OCI-LY1 (cell line): ENCODE results near the gene XPR1.
A peak's percentile ranks its signal among the peaks of the same experiment; 100 is the strongest.

ENCODE experiments used
- H2AFZ ChIP-seq: fragments of 200-600 bp; sonication (generic), shearing (Covaris generic); 2 replicates; pipeline ENCODE4 v1.6.0; 2014; ENCODE audit warnings: antibody characterized with exemption, mild to moderate bottlenecking, low read length
- H3F3A ChIP-seq: fragments of 200-600 bp; sonication (generic), shearing (Covaris generic); 2 replicates; pipeline ENCODE4 v1.6.0; 2014; ENCODE audit warnings: mild to moderate bottlenecking, antibody characterized with exemption, low read length, moderate library complexity; ENCODE audit not compliant: insufficient read depth
- H3K27ac ChIP-seq: fragments of 200-600 bp; sonication (generic); 2 replicates; pipeline ENCODE4 v1.5.1; 2014; ENCODE audit warnings: low read length, mixed run types, mild to moderate bottlenecking, low read depth; ENCODE audit not compliant: poor library complexity, severe bottlenecking
- H3K27me3 ChIP-seq: fragments of 200-600 bp; sonication (generic); 2 replicates; pipeline ENCODE4 v1.6.0; 2014; ENCODE audit warnings: antibody characterized with exemption, mild to moderate bottlenecking, low read length, moderate library complexity; ENCODE audit not compliant: insufficient read depth
- H3K36me3 ChIP-seq: fragments of 200-600 bp; sonication (generic); 2 replicates; pipeline ENCODE4 v1.6.1; 2014; ENCODE audit warnings: mild to moderate bottlenecking, antibody characterized with exemption, low read length, moderate library complexity, mixed read lengths; ENCODE audit not compliant: insufficient read depth
- H3K4me1 ChIP-seq: fragments of 200-600 bp; sonication (generic); 2 replicates; pipeline ENCODE4 v1.5.1; 2014; ENCODE audit warnings: mild to moderate bottlenecking, low read length, moderate library complexity; ENCODE audit not compliant: insufficient read depth, severe bottlenecking
- H3K4me2 ChIP-seq: fragments of 200-600 bp; sonication (generic), shearing (Covaris generic); 2 replicates; pipeline ENCODE4 v1.6.1; 2014; ENCODE audit warnings: low read length
- H3K4me3 ChIP-seq: fragments of 200-600 bp; sonication (generic); 2 replicates; pipeline ENCODE4 v1.5.1; 2014; ENCODE audit warnings: low read length, low read depth, mild to moderate bottlenecking, mixed read lengths; ENCODE audit not compliant: poor library complexity, severe bottlenecking
- H3K79me2 ChIP-seq: fragments of 200-600 bp; shearing (Covaris generic); 2 replicates; pipeline ENCODE4 v1.6.1; 2016; ENCODE audit warnings: mixed run types, low read length, mixed read lengths; ENCODE audit not compliant: insufficient read depth
- H3K9ac ChIP-seq: fragments of 200-600 bp; sonication (generic), shearing (Covaris generic); 2 replicates; pipeline ENCODE4 v1.6.1; 2014; ENCODE audit warnings: mild to moderate bottlenecking, low read length, mixed read lengths
- H3K9me2 ChIP-seq: fragments of 200-600 bp; sonication (generic), shearing (Covaris generic); 2 replicates; pipeline ENCODE4 v1.6.1; 2014; ENCODE audit warnings: low read depth, mild to moderate bottlenecking, low read length, mixed read lengths
- H3K9me3 ChIP-seq: fragments of 200-600 bp; shearing (Covaris generic); 2 replicates; pipeline ENCODE4 v1.6.1; 2014; ENCODE audit warnings: low read length, mixed read lengths
- H4K20me1 ChIP-seq: fragments of 200-600 bp; sonication (generic), shearing (Covaris generic); 2 replicates; pipeline ENCODE4 v1.6.0; 2016; ENCODE audit warnings: mild to moderate bottlenecking, low read length; ENCODE audit not compliant: insufficient read depth
- CTCF ChIP-seq: fragments of 200-600 bp; sonication (generic), shearing (Covaris generic); IDR thresholded peaks from 2 replicates; pipeline ENCODE4 v1.5.1; 2017; ENCODE audit warnings: mild to moderate bottlenecking, antibody characterized with exemption, low read length, moderate library complexity, mixed read lengths
- EZH2 ChIP-seq: fragments of 200-600 bp; sonication (generic), shearing (Covaris generic); IDR thresholded peaks from 2 replicates; pipeline ENCODE4 v1.8.0; 2017; ENCODE audit warnings: borderline replicate concordance, mixed run types, mild to moderate bottlenecking, antibody characterized with exemption, low read length, moderate library complexity, mixed read lengths

The XPR1 gene

GRCh38 chr1:180920702-180921101 is 288.9 kb downstream of the XPR1 start:
- TF ChIP-seq EZH2, result no peak
- TF ChIP-seq CTCF, result peak; percentile 49; the same call in 1 of the 2 replicates
- H3K9me3 ChIP-seq, result no peaks in the 10 kb centered on the region
- H3K4me2 ChIP-seq, result no peak overlapping the region
- H4K20me1 ChIP-seq, result no peaks in the 10 kb centered on the region
- H2AFZ ChIP-seq, result no peak overlapping the region
- no peak overlapping the region for H3K27ac ChIP-seq
- no peaks in the 10 kb centered on the region for H3K36me3 ChIP-seq
- H3K79me2 ChIP-seq, result no peaks in the 10 kb centered on the region
- no peak overlapping the region for H3K9ac ChIP-seq
- H3K4me3 ChIP-seq, result no peak overlapping the region
- H3K9me2 ChIP-seq, result no peaks in the 10 kb centered on the region
- H3K4me1 ChIP-seq, result no peaks in the 10 kb centered on the region
- peaks cover 9% of the 10 kb centered on the region; the same call in 1 of the 2 replicates for H3K27me3 ChIP-seq
- no peaks in the 10 kb centered on the region for H3F3A ChIP-seq

GRCh38 chr1:180921386-180921785 is 289.6 kb downstream of the XPR1 start:
- Histone ChIP-seq H3K27me3 (peaks cover 9% of the 10 kb centered on the region; the same call in 1 of the 2 replicates), H3K4me3 (no peak overlapping the region), H3K9me3 (no peaks in the 10 kb centered on the region), H3K27ac (no peak overlapping the region), H3K79me2 (no peaks in the 10 kb centered on the region), H3F3A (no peaks in the 10 kb centered on the region), H3K4me2 (no peak overlapping the region), H2AFZ (no peak overlapping the region), H3K36me3 (no peaks in the 10 kb centered on the region), H4K20me1 (no peaks in the 10 kb centered on the region), H3K9me2 (no peaks in the 10 kb centered on the region), H3K4me1 (no peaks in the 10 kb centered on the region), H3K9ac (no peak overlapping the region)
- TF ChIP-seq CTCF (no peak), EZH2 (no peak)

- Histone ChIP-seq H3K27me3 (peaks cover 9% of the 10 kb centered on the region; the same call in 1 of the 2 replicates), H3K36me3 (no peaks in the 10 kb centered on the region), H4K20me1 (no peaks in the 10 kb centered on the region), H3K4me3 (no peak overlapping the region), H3K9me3 (no peaks in the 10 kb centered on the region), H2AFZ (no peak overlapping the region), H3K79me2 (no peaks in the 10 kb centered on the region), H3K27ac (no peak overlapping the region), H3F3A (no peaks in the 10 kb centered on the region), H3K9ac (no peak overlapping the region), H3K4me1 (no peaks in the 10 kb centered on the region), H3K4me2 (no peak overlapping the region), H3K9me2 (no peaks in the 10 kb centered on the region)
- no peak for TF ChIP-seq EZH2
- no peak for TF ChIP-seq CTCF
Measured at GRCh38 chr1:180921891-180922630, 290.2 kb downstream of the XPR1 start.
